HG02885 (cell line): Measurements from ENCODE around the gene GLMP.

Experiments used
- ATAC-seq: cut with Tn5 transposase; IDR thresholded peaks from one replicate; pipeline ENCODE4 v1.9.1; 2021; ENCODE audit warnings: mild to moderate bottlenecking; ENCODE audit not compliant: unreplicated experiment, poor library complexity

The GLMP gene

GRCh38 chr1:156291226-156292061 lies 4.0 kb downstream of the GLMP start:
- no peak for ATAC-seq

- ATAC-seq = no peak
Measured at GRCh38 chr1:156289857-156290256, 5.6 kb downstream of the GLMP start.

- no peak for ATAC-seq
Measured at GRCh38 chr1:156286061-156286460, 9.4 kb downstream of the GLMP start.

GRCh38 chr1:156285437-156285836 lies 10.0 kb downstream of the GLMP start:
- ATAC-seq = no peak

GRCh38 chr1:156284757-156285156 lies 10.7 kb downstream of the GLMP start:
- no peak for ATAC-seq

- ATAC-seq = no peak
Measured at GRCh38 chr1:156284112-156284511, 11.4 kb downstream of the GLMP start, which contains the start of gene TMEM79. TMEM79 (plus strand) TSS chr1:156284325; CDS start chr1:156285227, 902 bp downstream.

- no peak for ATAC-seq
Measured at GRCh38 chr1:156283521-156283920, 12.0 kb downstream of the GLMP start.

- ATAC-seq = peak; percentile 84
Measured at GRCh38 chr1:156282479-156283222, 12.8 kb downstream of the GLMP start, which contains the start of gene SMG5. SMG5 (minus strand) TSS chr1:156282825; CDS start chr1:156282680, 145 bp downstream.

- ATAC-seq = peak; percentile 1
Measured at GRCh38 chr1:156281693-156282478, 13.6 kb downstream of the GLMP start.

- peak; percentile 39 for ATAC-seq
Measured at GRCh38 chr1:156281281-156281680, 14.2 kb downstream of the GLMP start.

- no peak for ATAC-seq
Measured at GRCh38 chr1:156279837-156280236, 15.6 kb downstream of the GLMP start.

- ATAC-seq = no peak
Measured at GRCh38 chr1:156276966-156277381, 18.5 kb downstream of the GLMP start.

GRCh38 chr1:156276532-156276931 lies 18.9 kb downstream of the GLMP start:
- ATAC-seq = no peak

GRCh38 chr1:156270314-156270713 lies 25.2 kb downstream of the GLMP start:
- no peak for ATAC-seq

GRCh38 chr1:156268336-156268735 lies 27.1 kb downstream of the GLMP start:
- no peak for ATAC-seq

- no peak for ATAC-seq
Measured at GRCh38 chr1:156266051-156266450, 29.4 kb downstream of the GLMP start.

GRCh38 chr1:156263288-156263655 lies 32.2 kb downstream of the GLMP start:
- no peak for ATAC-seq

GRCh38 chr1:156262461-156263287 lies 32.8 kb downstream of the GLMP start:
- no peak for ATAC-seq

GRCh38 chr1:156260896-156261295 lies 34.6 kb downstream of the GLMP start:
- ATAC-seq = no peak

GRCh38 chr1:156259805-156260204 lies 35.7 kb downstream of the GLMP start:
- no peak for ATAC-seq
